ENCODE measurements around the gene AS3MT.

DNA sequence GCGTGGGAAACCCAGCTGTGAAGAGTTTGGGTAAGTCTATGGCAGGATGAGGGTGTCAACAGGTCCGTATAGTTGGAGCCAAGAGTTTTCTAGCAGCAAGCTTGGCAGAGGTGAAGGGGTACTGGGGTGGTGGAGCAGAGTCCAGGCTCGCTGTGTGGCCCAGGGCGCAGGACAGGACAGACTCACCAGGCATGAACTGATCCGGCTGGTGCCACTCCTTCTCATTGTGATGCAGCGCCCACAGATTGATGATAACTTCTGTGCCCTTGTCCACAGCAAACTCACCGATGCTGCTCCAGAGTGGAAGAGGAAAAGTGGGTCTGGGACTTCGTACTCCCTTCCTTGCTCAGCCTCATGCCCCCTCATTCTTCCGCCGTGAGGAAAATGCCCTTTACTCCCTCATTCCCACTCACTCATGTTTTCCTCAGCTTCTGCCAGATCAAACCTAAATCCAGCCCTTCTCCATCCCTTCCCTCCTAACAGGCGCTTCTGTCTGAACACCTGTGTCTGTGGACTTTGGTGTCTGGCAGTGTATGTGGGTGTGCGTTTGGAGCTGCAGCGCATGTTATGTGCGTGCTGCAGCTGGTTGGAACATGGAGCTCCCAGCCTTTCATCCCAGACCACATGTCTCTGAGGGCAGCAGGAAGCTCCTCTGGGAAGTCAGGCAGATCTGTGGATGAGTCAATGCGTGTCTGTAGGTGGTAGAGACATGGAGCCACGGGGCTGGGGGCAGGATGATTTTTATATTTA is 37.8 kb upstream of the AS3MT start:
- TF ChIP-seq CTCF (IDR thresholded peaks at IDR 0.05; ENCODE audit: low read length) (no peak), EZH2 (optimal IDR thresholded peaks at IDR 0.05; ENCODE audit: low read depth, low read length) (no peak), EZH2phosphoT487 (IDR thresholded peaks at IDR 0.05; ENCODE audit: low read length) (no peak)

Data from MM.1S (cell line).